Endothelial cell of umbilical vein (primary cell): ENCODE data around the gene FOLH1. TPM values are rescaled to one million over a fixed set of nuclear protein-coding genes. Genes with fewer than 3 reads are reported as not detected.
"Not testable (repeated sequence)": the region's sequence is repeated elsewhere in the genome, so short reads cannot be mapped to it uniquely, and the experiment has no call there.

Experiments used
- BruUV-seq: library from RNA; stranded (reverse); fragments of 400-500 nt; replicated peaks from 2 replicates; lab custom pipeline; 2021; lab: Mats Ljungman, UMichigan
- CTCF ChIA-PET: fragments of 300-600, 350-600 bp; sonication (Branson Sonifier 250); formaldehyde crosslinking; loops from one replicate; lab custom pipeline; 2021; ENCODE audit warnings: antibody characterized with exemption, inconsistent platforms; lab: Charles Lee
- POLR2A ChIA-PET: fragments of 300-600, 350-600 bp; sonication (Branson Sonifier 250); formaldehyde crosslinking; loops from one replicate; lab custom pipeline; 2021; ENCODE audit warnings: antibody characterized with exemption, inconsistent platforms; lab: Charles Lee
- DNase-seq: peaks from one replicate; pipeline ENCODE4 v3.0.0-alpha.2; 2011; ENCODE audit warnings: low read depth, low spot score
- FAIRE-seq: peaks from 2 replicates; lab custom pipeline; 2011; peaks lifted over from hg19 to GRCh38; lab: Jason Lieb, UNC
- H2AFZ ChIP-seq: 2 replicates; pipeline ENCODE4 v1.6.0; 2012; ENCODE audit warnings: low read depth, low read length, control low read depth, inconsistent platforms
- H3K27ac ChIP-seq: 2 replicates; pipeline ENCODE4 v1.5.1; 2011; ENCODE audit warnings: low read depth, mild to moderate bottlenecking, control low read depth, low read length, moderate library complexity; ENCODE audit not compliant: insufficient read depth
- H3K27me3 ChIP-seq, 2 experiments: 2 replicates each; pipeline versions ENCODE4 v1.6.0 to v1.6.1; 2011; ENCODE audit warnings: low read length in 2 of 2, mixed read lengths in 1 of 2; ENCODE audit not compliant: control insufficient read depth in 2 of 2, insufficient read depth in 2 of 2
- H3K36me3 ChIP-seq, 2 experiments: 2 replicates in 1 of 2; 3 replicates in 1 of 2; pipeline ENCODE4 v1.5.1; 2011; ENCODE audit warnings: low read length in 2 of 2, mild to moderate bottlenecking in 1 of 2, moderate library complexity in 1 of 2; ENCODE audit not compliant: control insufficient read depth in 2 of 2, insufficient read depth in 2 of 2; ENCODE audit errors: extremely low read depth in 1 of 2
- H3K4me1 ChIP-seq: 3 replicates; pipeline ENCODE4 v1.5.1; 2011; ENCODE audit warnings: mild to moderate bottlenecking, low read length; ENCODE audit not compliant: control insufficient read depth, insufficient read depth; ENCODE audit errors: extremely low read depth
- H3K4me2 ChIP-seq: 2 replicates; pipeline ENCODE4 v1.6.1; 2011; ENCODE audit warnings: low read length, control low read depth, mixed read lengths; ENCODE audit not compliant: insufficient read depth
- H3K4me3 ChIP-seq, 3 experiments: fragments of 200-600 bp in 1 of 3; sonication (generic), shearing (Covaris generic) in 1 of 3; replicated peaks in 1 of 3; 2 replicates each; pipeline ENCODE4 v1.5.1; 2011 to 2016; ENCODE audit warnings: control low read depth in 3 of 3, low read length in 3 of 3, mild to moderate bottlenecking in 2 of 3, inconsistent platforms in 1 of 3, low read depth in 1 of 3, moderate library complexity in 1 of 3; ENCODE audit not compliant: insufficient read depth in 1 of 3
- H3K79me2 ChIP-seq: 2 replicates; pipeline ENCODE4 v1.6.0; 2012; ENCODE audit warnings: low read length, inconsistent platforms; ENCODE audit not compliant: control insufficient read depth, insufficient read depth
- H3K9ac ChIP-seq: replicated peaks from 2 replicates; pipeline ENCODE3; 2011; ENCODE audit warnings: low read length, control low read depth; ENCODE audit not compliant: insufficient read depth; ENCODE audit errors: extremely low read depth
- H3K9me1 ChIP-seq: replicated peaks from 3 replicates; pipeline ENCODE4 v1.6.0; 2011; ENCODE audit warnings: mild to moderate bottlenecking, low read length; ENCODE audit not compliant: control insufficient read depth, insufficient read depth; ENCODE audit errors: extremely low read depth
- H3K9me3 ChIP-seq: replicated peaks from 2 replicates; pipeline ENCODE4 v1.5.1; 2012; ENCODE audit warnings: low read length, inconsistent platforms; ENCODE audit not compliant: control insufficient read depth, insufficient read depth
- H4K20me1 ChIP-seq: replicated peaks from 2 replicates; pipeline ENCODE3; 2011; ENCODE audit warnings: mild to moderate bottlenecking, low read length; ENCODE audit not compliant: control insufficient read depth, insufficient read depth; ENCODE audit errors: extremely low read depth
- dilution Hi-C: fragments of 300-500 bp; cut with MboI; formaldehyde crosslinking; loops from one replicate; pipeline ENCODE4 v1.15.0; 2019; ENCODE audit warnings: low sequenced_read_pairs; ENCODE audit not compliant: extremely low pct_ligation_motif_present
- intact Hi-C: fragments of 100-400 bp; cut with micrococcal nuclease; formaldehyde crosslinking; loops from one replicate; pipeline ENCODE4 v1.10.0; 2022
- polyA plus RNA-seq, 4 experiments: library from polyadenylated mRNA; depleted of rRNA in 3 of 4; stranded (reverse) in 3 of 4; unstranded in 1 of 4; fragments of >200 nt; gene quantifications; 2 replicates each; pipeline versions ENCODE4 v1.2.1 to v1.2.3, GENCODE V29; 2011 to 2012; ENCODE audit warnings: missing spikeins in 1 of 4
- total RNA-seq: library from RNA; stranded (reverse); gene quantifications from 2 replicates; pipeline ENCODE4 v1.2.3, GENCODE V29; 2021

FOLH1 gene
- total and polyA plus RNA-seq, 2 donors (not counting 3 experiments of a cell fraction or from before 2014, with no cell fraction given) = 0.12 to 0.53 TPM

DNA sequence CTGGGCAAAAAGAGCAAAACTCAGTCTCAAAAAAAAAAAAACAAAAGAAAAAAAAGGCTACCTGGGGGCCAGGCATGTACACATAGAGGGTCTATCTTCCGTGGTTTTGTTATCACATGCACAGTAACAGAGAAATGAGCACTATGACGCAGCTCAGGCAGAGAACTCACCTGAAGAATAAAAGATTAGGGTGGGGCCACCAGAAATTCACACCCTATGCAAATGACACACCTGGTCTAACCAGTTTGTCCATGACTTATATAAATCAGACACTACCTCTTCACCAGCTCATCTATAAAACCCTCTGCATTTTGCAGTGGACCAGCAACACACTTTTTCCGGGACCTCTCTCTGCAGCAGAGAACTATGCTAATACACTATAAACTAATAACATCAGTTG lies 30.5 kb downstream of the FOLH1 start:
- H4K20me1 ChIP-seq, dilution Hi-C loops, H3K4me1 ChIP-seq, H3K27me3 ChIP-seq, BruUV-seq, intact Hi-C loops, H2AFZ ChIP-seq, H3K9me3 ChIP-seq, H3K9me1 ChIP-seq, CTCF ChIA-PET, FAIRE-seq, POLR2A ChIA-PET, H3K4me3 ChIP-seq, H3K27ac ChIP-seq, H3K79me2 ChIP-seq, DNase-seq, H3K4me2 ChIP-seq, H3K36me3 ChIP-seq, H3K9ac ChIP-seq: not testable (repeated sequence)

DNA sequence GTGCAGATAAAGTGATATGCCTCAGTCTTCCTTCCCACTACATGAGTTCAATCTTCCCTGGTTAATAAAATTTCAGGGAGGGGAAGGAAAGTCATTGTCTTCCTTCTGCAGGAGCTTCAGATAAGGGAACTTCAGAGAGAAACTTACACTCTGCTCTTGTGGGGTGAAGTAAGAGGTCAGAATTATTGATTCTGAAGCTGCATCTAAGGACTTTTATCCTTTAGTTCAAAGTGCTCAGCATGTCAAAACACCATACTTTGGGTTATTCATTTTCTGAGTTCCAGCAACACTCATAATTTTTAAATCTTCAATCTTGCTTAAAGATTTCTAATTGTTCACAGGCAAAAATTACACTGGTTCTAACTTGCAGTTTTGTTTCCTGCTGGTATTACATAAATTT lies 33.0 kb downstream of the FOLH1 start:
- BruUV-seq, H3K79me2 ChIP-seq, H2AFZ ChIP-seq, H3K4me3 ChIP-seq, H3K9me3 ChIP-seq, FAIRE-seq, H3K4me2 ChIP-seq, H3K36me3 ChIP-seq, H3K27ac ChIP-seq, intact Hi-C loops, DNase-seq, H3K27me3 ChIP-seq, H3K9me1 ChIP-seq, H4K20me1 ChIP-seq, H3K9ac ChIP-seq, POLR2A ChIA-PET, CTCF ChIA-PET, H3K4me1 ChIP-seq, dilution Hi-C loops: not testable (repeated sequence)

- H3K36me3 ChIP-seq, H3K9ac ChIP-seq, H3K4me1 ChIP-seq, H3K9me3 ChIP-seq, DNase-seq, H3K27ac ChIP-seq, H3K4me3 ChIP-seq, H2AFZ ChIP-seq, H3K27me3 ChIP-seq, H3K9me1 ChIP-seq, intact Hi-C loops, H3K79me2 ChIP-seq, H4K20me1 ChIP-seq, POLR2A ChIA-PET, BruUV-seq, dilution Hi-C loops, FAIRE-seq, H3K4me2 ChIP-seq, CTCF ChIA-PET: not testable (repeated sequence)
These were observed 33.6 kb downstream of the FOLH1 start for GRCh38 chr11:49174691-49175366.

GRCh38 chr11:49171613-49172012 lies 36.8 kb downstream of the FOLH1 start:
- intact Hi-C loops, BruUV-seq, dilution Hi-C loops, H3K9me3 ChIP-seq, DNase-seq, H2AFZ ChIP-seq, H3K9ac ChIP-seq, H3K79me2 ChIP-seq, H4K20me1 ChIP-seq, H3K4me3 ChIP-seq, H3K27me3 ChIP-seq, H3K9me1 ChIP-seq, POLR2A ChIA-PET, CTCF ChIA-PET, H3K4me2 ChIP-seq, H3K36me3 ChIP-seq, FAIRE-seq, H3K27ac ChIP-seq, H3K4me1 ChIP-seq: not testable (repeated sequence)
